ENCODE data around the gene FOXD4L6.
"Not testable (repeated sequence)": the region's sequence is repeated elsewhere in the genome, so short reads cannot be mapped to it uniquely, and the experiment has no call there.

FOXD4L6 gene

GRCh38 chr9:41128581-41128980, at the start of gene FOXD4L6:
FOXD4L6 (minus strand) TSS chr9:41128681; CDS start chr9:41128383, 298 bp downstream.
- H3K9me3 ChIP-seq (ENCODE audit: control insufficient read depth, insufficient read depth, low read depth, low read length); H3K4me1 ChIP-seq (ENCODE audit: control insufficient read depth, insufficient read depth, low read length); H3K4me3 ChIP-seq (ENCODE audit: low read depth, low read length); H3K27ac ChIP-seq (ENCODE audit: low read depth, low read length); H3K36me3 ChIP-seq (ENCODE audit: control insufficient read depth, insufficient read depth, low read length); H3K9ac ChIP-seq (ENCODE audit: low read length): not testable (repeated sequence)
- peaks cover 13% of the 10 kb centered on the region for H3K27me3 ChIP-seq (ENCODE audit: control insufficient read depth, insufficient read depth, low read length)

GRCh38 chr9:41174994-41175393, 46.5 kb upstream of the FOXD4L6 start:
- H3K27me3 ChIP-seq (ENCODE audit: control insufficient read depth, insufficient read depth, low read length); H3K36me3 ChIP-seq (ENCODE audit: control insufficient read depth, insufficient read depth, low read length); H3K9ac ChIP-seq (ENCODE audit: low read length); H3K27ac ChIP-seq (ENCODE audit: low read depth, low read length); H3K4me3 ChIP-seq (ENCODE audit: low read depth, low read length); H3K9me3 ChIP-seq (ENCODE audit: control insufficient read depth, insufficient read depth, low read depth, low read length); H3K4me1 ChIP-seq (ENCODE audit: control insufficient read depth, insufficient read depth, low read length): not testable (repeated sequence)

GRCh38 chr9:41150116-41150515, 21.6 kb upstream of the FOXD4L6 start:
- H3K36me3 ChIP-seq (ENCODE audit: control insufficient read depth, insufficient read depth, low read length); H3K27me3 ChIP-seq (ENCODE audit: control insufficient read depth, insufficient read depth, low read length); H3K4me3 ChIP-seq (ENCODE audit: low read depth, low read length); H3K9me3 ChIP-seq (ENCODE audit: control insufficient read depth, insufficient read depth, low read depth, low read length); H3K4me1 ChIP-seq (ENCODE audit: control insufficient read depth, insufficient read depth, low read length); H3K27ac ChIP-seq (ENCODE audit: low read depth, low read length); H3K9ac ChIP-seq (ENCODE audit: low read length): not testable (repeated sequence)

GRCh38 chr9:41141878-41142277, 13.4 kb upstream of the FOXD4L6 start:
- not testable (repeated sequence) for H3K4me1 ChIP-seq (ENCODE audit: control insufficient read depth, insufficient read depth, low read length); H3K4me3 ChIP-seq (ENCODE audit: low read depth, low read length); H3K9ac ChIP-seq (ENCODE audit: low read length); H3K27me3 ChIP-seq (ENCODE audit: control insufficient read depth, insufficient read depth, low read length); H3K27ac ChIP-seq (ENCODE audit: low read depth, low read length); H3K9me3 ChIP-seq (ENCODE audit: control insufficient read depth, insufficient read depth, low read depth, low read length); H3K36me3 ChIP-seq (ENCODE audit: control insufficient read depth, insufficient read depth, low read length)

- not testable (repeated sequence) for H3K9me3 ChIP-seq (ENCODE audit: control insufficient read depth, insufficient read depth, low read depth, low read length); H3K4me3 ChIP-seq (ENCODE audit: low read depth, low read length); H3K36me3 ChIP-seq (ENCODE audit: control insufficient read depth, insufficient read depth, low read length); H3K4me1 ChIP-seq (ENCODE audit: control insufficient read depth, insufficient read depth, low read length); H3K9ac ChIP-seq (ENCODE audit: low read length); H3K27ac ChIP-seq (ENCODE audit: low read depth, low read length)
- H3K27me3 ChIP-seq (ENCODE audit: control insufficient read depth, insufficient read depth, low read length), result peaks cover 20% of the 10 kb centered on the region
Measured at GRCh38 chr9:41126746-41127446, 1.6 kb downstream of the FOXD4L6 start.

GRCh38 chr9:41125936-41126335, 2.5 kb downstream of the FOXD4L6 start:
- not testable (repeated sequence) for H3K27ac ChIP-seq (ENCODE audit: low read depth, low read length); H3K4me3 ChIP-seq (ENCODE audit: low read depth, low read length); H3K9ac ChIP-seq (ENCODE audit: low read length); H3K9me3 ChIP-seq (ENCODE audit: control insufficient read depth, insufficient read depth, low read depth, low read length); H3K36me3 ChIP-seq (ENCODE audit: control insufficient read depth, insufficient read depth, low read length); H3K4me1 ChIP-seq (ENCODE audit: control insufficient read depth, insufficient read depth, low read length)
- peaks cover 20% of the 10 kb centered on the region for H3K27me3 ChIP-seq (ENCODE audit: control insufficient read depth, insufficient read depth, low read length)

- not testable (repeated sequence) for H3K36me3 ChIP-seq (ENCODE audit: control insufficient read depth, insufficient read depth, low read length); H3K9me3 ChIP-seq (ENCODE audit: control insufficient read depth, insufficient read depth, low read depth, low read length); H3K4me3 ChIP-seq (ENCODE audit: low read depth, low read length); H3K4me1 ChIP-seq (ENCODE audit: control insufficient read depth, insufficient read depth, low read length); H3K9ac ChIP-seq (ENCODE audit: low read length); H3K27ac ChIP-seq (ENCODE audit: low read depth, low read length)
- H3K27me3 ChIP-seq (ENCODE audit: control insufficient read depth, insufficient read depth, low read length), result peaks cover 21% of the 10 kb centered on the region
Measured at GRCh38 chr9:41125109-41125658, 3.3 kb downstream of the FOXD4L6 start.

GRCh38 chr9:41124250-41125108, 4.0 kb downstream of the FOXD4L6 start:
- not testable (repeated sequence) for H3K9me3 ChIP-seq (ENCODE audit: control insufficient read depth, insufficient read depth, low read depth, low read length); H3K36me3 ChIP-seq (ENCODE audit: control insufficient read depth, insufficient read depth, low read length); H3K9ac ChIP-seq (ENCODE audit: low read length); H3K4me1 ChIP-seq (ENCODE audit: control insufficient read depth, insufficient read depth, low read length); H3K4me3 ChIP-seq (ENCODE audit: low read depth, low read length); H3K27ac ChIP-seq (ENCODE audit: low read depth, low read length)
- H3K27me3 ChIP-seq (ENCODE audit: control insufficient read depth, insufficient read depth, low read length), result peaks cover 23% of the 10 kb centered on the region

GRCh38 chr9:41123812-41124211, 4.7 kb downstream of the FOXD4L6 start:
- H3K27me3 ChIP-seq (ENCODE audit: control insufficient read depth, insufficient read depth, low read length), result peaks cover 27% of the 10 kb centered on the region
- not testable (repeated sequence) for H3K4me1 ChIP-seq (ENCODE audit: control insufficient read depth, insufficient read depth, low read length); H3K4me3 ChIP-seq (ENCODE audit: low read depth, low read length); H3K9ac ChIP-seq (ENCODE audit: low read length); H3K9me3 ChIP-seq (ENCODE audit: control insufficient read depth, insufficient read depth, low read depth, low read length); H3K27ac ChIP-seq (ENCODE audit: low read depth, low read length); H3K36me3 ChIP-seq (ENCODE audit: control insufficient read depth, insufficient read depth, low read length)

- not testable (repeated sequence) for H3K9me3 ChIP-seq (ENCODE audit: control insufficient read depth, insufficient read depth, low read depth, low read length); H3K4me3 ChIP-seq (ENCODE audit: low read depth, low read length); H3K4me1 ChIP-seq (ENCODE audit: control insufficient read depth, insufficient read depth, low read length); H3K9ac ChIP-seq (ENCODE audit: low read length); H3K27ac ChIP-seq (ENCODE audit: low read depth, low read length); H3K36me3 ChIP-seq (ENCODE audit: control insufficient read depth, insufficient read depth, low read length)
- peaks cover 25% of the 10 kb centered on the region for H3K27me3 ChIP-seq (ENCODE audit: control insufficient read depth, insufficient read depth, low read length)
Measured at GRCh38 chr9:41123396-41123795, 5.1 kb downstream of the FOXD4L6 start.

GRCh38 chr9:41120696-41121095, 7.8 kb downstream of the FOXD4L6 start:
- not testable (repeated sequence) for H3K4me3 ChIP-seq (ENCODE audit: low read depth, low read length); H3K9ac ChIP-seq (ENCODE audit: low read length); H3K27ac ChIP-seq (ENCODE audit: low read depth, low read length); H3K36me3 ChIP-seq (ENCODE audit: control insufficient read depth, insufficient read depth, low read length); H3K4me1 ChIP-seq (ENCODE audit: control insufficient read depth, insufficient read depth, low read length); H3K9me3 ChIP-seq (ENCODE audit: control insufficient read depth, insufficient read depth, low read depth, low read length)
- peaks cover 22% of the 10 kb centered on the region for H3K27me3 ChIP-seq (ENCODE audit: control insufficient read depth, insufficient read depth, low read length)

Measured in HUES6 (cell line).